ENCODE data around the gene ZNF844. TPM values are rescaled to one million over a fixed set of nuclear protein-coding genes. Genes with fewer than 3 reads are reported as not detected.

Gene ZNF844
- total and polyA plus RNA-seq, 2 donors (not counting 1 experiment from before 2014, with no cell fraction given) = 5.9 to 36.4 TPM

- no peaks in the 10 kb centered on the region for H3K9me3 Mint-ChIP-seq (ENCODE audit: insufficient read depth)
Measured at GRCh38 chr19:12093777-12094176, 29.2 kb downstream of the ZNF844 start.

DNA sequence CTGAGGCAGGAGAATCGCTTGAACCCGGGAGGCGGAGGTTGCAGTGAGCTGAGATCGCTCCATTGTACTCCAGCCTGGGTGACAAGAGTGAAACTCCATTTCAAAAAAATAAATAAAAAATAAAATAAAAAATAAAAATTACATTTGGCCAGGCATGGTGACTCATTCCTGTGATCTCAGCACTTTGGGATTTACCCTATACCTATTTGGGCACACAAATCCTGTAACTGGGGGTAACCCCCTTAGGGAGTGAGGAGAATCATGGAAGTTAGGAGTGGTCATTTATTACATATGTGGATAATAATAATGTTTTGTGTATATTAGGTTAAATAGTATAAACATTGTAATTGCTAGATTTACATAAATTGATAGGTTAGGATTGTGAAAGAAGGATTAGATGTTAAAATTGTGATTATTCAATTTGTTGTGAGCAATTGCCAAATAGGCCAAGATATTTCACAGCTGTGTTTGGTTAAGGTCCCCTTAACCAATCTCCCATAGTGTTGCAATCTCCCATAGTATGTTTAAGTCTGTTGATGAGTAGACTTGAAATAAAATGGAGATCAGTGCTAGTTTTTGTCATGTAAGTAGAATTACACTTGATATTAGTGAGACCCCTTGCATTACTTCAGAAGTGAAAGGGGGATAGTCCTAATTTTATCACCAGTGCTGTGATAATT, 30.7 kb downstream of the ZNF844 start:
- ATAC-seq (ENCODE audit: low read depth) = no peak
- CTCF ChIA-PET = interaction anchor here (0.9 kb wide), 1 partner anchor 297 kb away, joined by 3 read pairs; the partner anchor contains the start of gene ZNF491
- no peak overlapping the region for H3K4me2 ChIP-seq (replicated peaks; ENCODE audit: low read depth, low read length, poor library complexity, severe bottlenecking)

More at GRCh38 chr19:12093777-12094176, 29.2 kb downstream of the ZNF844 start:
- ChIA-PET POLR2A (no interaction called here), CTCF (interaction anchor here (1.0 kb wide), 1 partner anchor 296 kb away, joined by 3 read pairs; no protein-coding TSS in a partner anchor)
- peaks cover 0 to 13% (median 0%) of the 10 kb centered on the region in 3 donors for H3K9me3 ChIP-seq (ENCODE audit: control extremely low read depth in 1 of 3, control insufficient read depth in 2 of 3, insufficient read depth in 1 of 3, low read length in 2 of 3)
- ATAC-seq (ENCODE audit: low read depth) (no peak), DNase-seq (no peak)
- Mint-ChIP-seq H3K27me3 (peaks cover 3% of the 10 kb centered on the region), H3K4me1 (peaks cover 12% of the 10 kb centered on the region), H3K4me3 (no peak overlapping the region), H3K27ac (no peak overlapping the region)
- no peaks in the 10 kb centered on the region for H3K27me3 ChIP-seq (replicated peaks in 1 of 4; ENCODE audit: control extremely low read depth in 1 of 4, control insufficient read depth in 3 of 4, insufficient read depth in 4 of 4, low read length in 3 of 4)
- intact Hi-C loops (cut with micrococcal nuclease) = loop anchor here (2.0 kb wide), 1 partner anchor 29 kb away; the partner anchor contains the start of gene ZNF844
- no peak overlapping the region for H3K4me2 ChIP-seq (replicated peaks; ENCODE audit: low read depth, low read length, poor library complexity, severe bottlenecking)
- H3K4me3 ChIP-seq (ENCODE audit: control extremely low read depth in 1 of 5, extremely low read depth in 1 of 5, insufficient read depth in 1 of 5, low read depth in 2 of 5, low read length in 4 of 5) = no peak overlapping the region
- no peaks in the 10 kb centered on the region for H4K20me1 ChIP-seq (ENCODE audit: control insufficient read depth, insufficient read depth, low read length, poor library complexity, severe bottlenecking)
- peaks cover 6 to 14% of the 10 kb centered on the region in 2 donors for H3K4me1 ChIP-seq (ENCODE audit: control insufficient read depth in 2 of 2, insufficient read depth in 2 of 2, low read length in 2 of 2)
- no peak overlapping the region for H3K27ac ChIP-seq (ENCODE audit: low read length in 2 of 2)
- no peak overlapping the region for H2AFZ ChIP-seq (ENCODE audit: insufficient read depth, low read depth, low read length, poor library complexity, severe bottlenecking)
- no peak for TF ChIP-seq EZH2 (IDR thresholded peaks at IDR 0.05; ENCODE audit: borderline replicate concordance, insufficient read depth, low read depth, low read length, poor library complexity, severe bottlenecking)
- TF ChIP-seq, protein P1, sequence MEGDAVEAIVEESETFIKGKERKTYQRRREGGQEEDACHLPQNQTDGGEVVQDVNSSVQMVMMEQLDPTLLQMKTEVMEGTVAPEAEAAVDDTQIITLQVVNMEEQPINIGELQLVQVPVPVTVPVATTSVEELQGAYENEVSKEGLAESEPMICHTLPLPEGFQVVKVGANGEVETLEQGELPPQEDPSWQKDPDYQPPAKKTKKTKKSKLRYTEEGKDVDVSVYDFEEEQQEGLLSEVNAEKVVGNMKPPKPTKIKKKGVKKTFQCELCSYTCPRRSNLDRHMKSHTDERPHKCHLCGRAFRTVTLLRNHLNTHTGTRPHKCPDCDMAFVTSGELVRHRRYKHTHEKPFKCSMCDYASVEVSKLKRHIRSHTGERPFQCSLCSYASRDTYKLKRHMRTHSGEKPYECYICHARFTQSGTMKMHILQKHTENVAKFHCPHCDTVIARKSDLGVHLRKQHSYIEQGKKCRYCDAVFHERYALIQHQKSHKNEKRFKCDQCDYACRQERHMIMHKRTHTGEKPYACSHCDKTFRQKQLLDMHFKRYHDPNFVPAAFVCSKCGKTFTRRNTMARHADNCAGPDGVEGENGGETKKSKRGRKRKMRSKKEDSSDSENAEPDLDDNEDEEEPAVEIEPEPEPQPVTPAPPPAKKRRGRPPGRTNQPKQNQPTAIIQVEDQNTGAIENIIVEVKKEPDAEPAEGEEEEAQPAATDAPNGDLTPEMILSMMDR (IDR thresholded peaks at IDR 0.05) = no peak
- no peaks in the 10 kb centered on the region for H3K79me2 ChIP-seq (ENCODE audit: control insufficient read depth, insufficient read depth, low read length)
- 55% methylated on average over 3 of the region's 3 CpGs for WGBS (ENCODE audit: insufficient coverage)
- H3K36me3 ChIP-seq (replicated peaks in 1 of 2; ENCODE audit: control extremely low read depth in 1 of 2, control insufficient read depth in 1 of 2, extremely low read depth in 1 of 2, insufficient read depth in 2 of 2, low read length in 1 of 2) = no peaks in the 10 kb centered on the region
- H3K9ac ChIP-seq (ENCODE audit: low read length) = no peak overlapping the region

More for the DNA sequence above, 30.7 kb downstream of the ZNF844 start:
- Histone ChIP-seq H3K9me3 (ENCODE audit: control extremely low read depth in 1 of 3, control insufficient read depth in 2 of 3, insufficient read depth in 1 of 3, low read length in 2 of 3) (peaks cover 0 to 13% (median 0%) of the 10 kb centered on the region in 3 donors), H3K4me3 (ENCODE audit: control extremely low read depth in 1 of 5, extremely low read depth in 1 of 5, insufficient read depth in 1 of 5, low read depth in 2 of 5, low read length in 4 of 5) (no peak overlapping the region), H2AFZ (ENCODE audit: insufficient read depth, low read depth, low read length, poor library complexity, severe bottlenecking) (no peak overlapping the region), H3K4me1 (ENCODE audit: control insufficient read depth in 2 of 2, insufficient read depth in 2 of 2, low read length in 2 of 2) (peaks cover 6 to 14% of the 10 kb centered on the region in 2 donors), H4K20me1 (ENCODE audit: control insufficient read depth, insufficient read depth, low read length, poor library complexity, severe bottlenecking) (no peaks in the 10 kb centered on the region), H3K79me2 (ENCODE audit: control insufficient read depth, insufficient read depth, low read length) (no peaks in the 10 kb centered on the region), H3K27me3 (replicated peaks in 1 of 4; ENCODE audit: control extremely low read depth in 1 of 4, control insufficient read depth in 3 of 4, insufficient read depth in 4 of 4, low read length in 3 of 4) (no peaks in the 10 kb centered on the region), H3K9ac (ENCODE audit: low read length) (no peak overlapping the region), H3K36me3 (replicated peaks in 1 of 2; ENCODE audit: control extremely low read depth in 1 of 2, control insufficient read depth in 1 of 2, extremely low read depth in 1 of 2, insufficient read depth in 2 of 2, low read length in 1 of 2) (no peaks in the 10 kb centered on the region), H3K27ac (ENCODE audit: low read length in 2 of 2) (no peak overlapping the region)
- TF ChIP-seq, protein P1 (IDR thresholded peaks at IDR 0.05) = no peak
- TF ChIP-seq EZH2 (IDR thresholded peaks at IDR 0.05; ENCODE audit: borderline replicate concordance, insufficient read depth, low read depth, low read length, poor library complexity, severe bottlenecking) = no peak
- Mint-ChIP-seq H3K4me3 (no peak overlapping the region), H3K27me3 (peaks cover 3% of the 10 kb centered on the region), H3K9me3 (ENCODE audit: insufficient read depth) (no peaks in the 10 kb centered on the region), H3K4me1 (peaks cover 12% of the 10 kb centered on the region), H3K27ac (no peak overlapping the region)
- intact Hi-C loops (cut with micrococcal nuclease) = no loop called here
- WGBS (ENCODE audit: insufficient coverage) = no CpG with 5 or more reads among the region's 4 CpGs
- DNase-seq = no peak
- POLR2A ChIA-PET = no interaction called here

All from B cell (primary cell).